ENCODE data around the gene LCT. TPM values are rescaled to one million over a fixed set of nuclear protein-coding genes. Genes with fewer than 3 reads are reported as not detected.

Gene LCT
- polyA plus RNA-seq, 1 experiment = not detected

- DNase-seq (ENCODE audit: low read depth, low spot score) = no peak
- ChIA-PET CTCF (interaction anchor here (0.9 kb wide), 1 partner anchor 11 kb away, joined by 4 read pairs; no protein-coding TSS in a partner anchor), POLR2A (no interaction called here)
- H3K27me3 ChIP-seq (ENCODE audit: control insufficient read depth, insufficient read depth, low read length) = no peaks in the 10 kb centered on the region
- no peak overlapping the region for H3K4me3 ChIP-seq (ENCODE audit: low read depth, low read length)
- H3K9me3 ChIP-seq (ENCODE audit: control insufficient read depth, insufficient read depth, low read length) = peaks cover 12% of the 10 kb centered on the region
- no peak for TF ChIP-seq CTCF (IDR thresholded peaks at IDR 0.05; ENCODE audit: low read depth, low read length)
- no peak overlapping the region for H3K27ac ChIP-seq (ENCODE audit: low read depth, low read length)
Observed at GRCh38 chr2:135803278-135803677, 33.7 kb downstream of the LCT start.

GRCh38 chr2:135802350-135802749, 34.6 kb downstream of the LCT start:
- Histone ChIP-seq H3K9me3 (ENCODE audit: control insufficient read depth, insufficient read depth, low read length) (peaks cover 12% of the 10 kb centered on the region), H3K4me3 (ENCODE audit: low read depth, low read length) (no peak overlapping the region), H3K27ac (ENCODE audit: low read depth, low read length) (no peak overlapping the region), H3K27me3 (ENCODE audit: control insufficient read depth, insufficient read depth, low read length) (no peaks in the 10 kb centered on the region)
- ChIA-PET CTCF (no interaction called here), POLR2A (no interaction called here)
- DNase-seq (ENCODE audit: low read depth, low spot score) = no peak
- TF ChIP-seq CTCF (IDR thresholded peaks at IDR 0.05; ENCODE audit: low read depth, low read length) = no peak

- CTCF ChIA-PET = no interaction called here
- TF ChIP-seq CTCF (IDR thresholded peaks at IDR 0.05; ENCODE audit: low read depth, low read length) = no peak
- POLR2A ChIA-PET = no interaction called here
- no peak for DNase-seq (ENCODE audit: low read depth, low spot score)
- H3K27ac ChIP-seq (ENCODE audit: low read depth, low read length) = no peak overlapping the region
- H3K9me3 ChIP-seq (ENCODE audit: control insufficient read depth, insufficient read depth, low read length) = peaks cover 12% of the 10 kb centered on the region
- H3K4me3 ChIP-seq (ENCODE audit: low read depth, low read length) = no peak overlapping the region
- no peaks in the 10 kb centered on the region for H3K27me3 ChIP-seq (ENCODE audit: control insufficient read depth, insufficient read depth, low read length)
Observed at GRCh38 chr2:135800513-135801460, 36.2 kb downstream of the LCT start.

GRCh38 chr2:135799738-135800137, 37.2 kb downstream of the LCT start:
- DNase-seq (ENCODE audit: low read depth, low spot score) = no peak
- CTCF ChIA-PET = interaction anchor here (3.2 to 3.6 kb wide), 3 partner anchors 12 to 810 kb away, joined by 37 to 72 read pairs (median 42); no protein-coding TSS in a partner anchor
- Histone ChIP-seq H3K9me3 (ENCODE audit: control insufficient read depth, insufficient read depth, low read length) (peaks cover 12% of the 10 kb centered on the region), H3K4me3 (ENCODE audit: low read depth, low read length) (no peak overlapping the region), H3K27me3 (ENCODE audit: control insufficient read depth, insufficient read depth, low read length) (no peaks in the 10 kb centered on the region), H3K27ac (ENCODE audit: low read depth, low read length) (no peak overlapping the region)
- no peak for TF ChIP-seq CTCF (IDR thresholded peaks at IDR 0.05; ENCODE audit: low read depth, low read length)
- POLR2A ChIA-PET = no interaction called here

GRCh38 chr2:135798762-135799161, 38.2 kb downstream of the LCT start:
- CTCF ChIA-PET = interaction anchor here (0.5 to 3.6 kb wide), 14 partner anchors 11 to 809 kb away, joined by 3 to 72 read pairs (median 12); partner anchors contain the start of gene LCT
- TF ChIP-seq CTCF (IDR thresholded peaks at IDR 0.05; ENCODE audit: low read depth, low read length) = no peak

More at GRCh38 chr2:135798762-135799161, 38.2 kb downstream of the LCT start:
- Histone ChIP-seq H3K4me3 (ENCODE audit: low read depth, low read length) (no peak overlapping the region), H3K27ac (ENCODE audit: low read depth, low read length) (no peak overlapping the region), H3K27me3 (ENCODE audit: control insufficient read depth, insufficient read depth, low read length) (no peaks in the 10 kb centered on the region), H3K9me3 (ENCODE audit: control insufficient read depth, insufficient read depth, low read length) (peaks cover 12% of the 10 kb centered on the region)
- DNase-seq (ENCODE audit: low read depth, low spot score) = no peak
- POLR2A ChIA-PET = no interaction called here

All from AG04450 (cell line).